ENCODE measurements around the gene PSMA6.
"Not testable (repeated sequence)": the region's sequence is repeated elsewhere in the genome, so short reads cannot be mapped to it uniquely, and the experiment has no call there.

The PSMA6 gene

DNA sequence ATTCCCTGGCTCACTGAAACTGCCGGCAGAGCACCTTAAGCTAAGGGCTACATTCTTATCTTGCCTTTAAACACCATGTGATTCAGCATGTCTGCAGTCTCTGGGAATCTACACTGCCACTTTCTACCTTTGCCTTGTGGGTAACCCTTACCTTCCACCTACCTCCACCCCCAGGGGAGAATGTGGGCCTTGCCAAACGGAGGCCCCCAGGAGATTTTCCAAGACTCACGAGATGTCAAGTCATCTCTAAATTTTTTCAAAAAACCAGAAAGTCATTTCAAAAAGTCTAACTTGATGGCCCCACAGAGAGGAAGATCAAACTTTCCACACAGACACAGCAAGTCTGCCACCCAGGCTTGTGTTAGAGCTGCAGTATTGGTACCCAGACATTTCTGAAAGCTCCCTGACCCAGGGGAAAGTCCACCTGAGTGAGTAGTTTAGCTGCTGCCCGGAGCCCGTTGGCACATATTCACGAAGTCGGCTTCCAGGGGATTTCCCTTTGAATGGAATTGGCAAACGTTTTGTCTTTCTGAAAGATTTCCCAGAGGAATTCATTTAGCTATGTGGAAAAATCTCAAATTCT lies 4.7 kb upstream of the PSMA6 start:
- in situ Hi-C loops (cut with HindIII; ENCODE audit: low pct_unique_long_range_greater_than_20kb, low sequenced_read_pairs) = no loop called here
- TF ChIP-seq JUND (IDR thresholded peaks at IDR 0.05; ENCODE audit: low read depth) = no peak
- DNase-seq (ENCODE audit: low read depth in 1 of 2, low spot score in 1 of 2) = no peak

DNA sequence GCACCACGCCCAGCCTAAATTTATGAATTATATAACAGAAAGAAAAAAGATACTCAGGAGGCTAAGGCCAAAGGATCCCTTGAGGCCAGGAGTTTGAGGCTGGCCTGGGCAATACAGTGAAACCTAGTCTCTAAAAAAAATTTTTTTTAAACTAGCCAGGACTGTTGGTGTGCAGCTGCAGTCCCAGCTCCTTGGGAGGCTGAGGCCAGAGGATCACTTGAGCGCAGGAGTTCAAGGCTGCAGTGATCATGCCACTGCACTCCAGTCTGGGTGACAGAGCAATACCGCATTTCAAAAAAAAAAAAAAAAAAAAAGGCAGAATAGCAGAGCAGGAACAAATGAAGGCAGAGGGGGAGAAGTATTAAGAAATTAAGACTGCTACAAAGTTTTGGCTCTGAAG lies 2.6 kb upstream of the PSMA6 start:
- no peak for TF ChIP-seq JUND (IDR thresholded peaks at IDR 0.05; ENCODE audit: low read depth)
- no peak for DNase-seq (ENCODE audit: low read depth in 1 of 2, low spot score in 1 of 2)
- in situ Hi-C loops (cut with HindIII; ENCODE audit: low pct_unique_long_range_greater_than_20kb, low sequenced_read_pairs) = no loop called here

DNA sequence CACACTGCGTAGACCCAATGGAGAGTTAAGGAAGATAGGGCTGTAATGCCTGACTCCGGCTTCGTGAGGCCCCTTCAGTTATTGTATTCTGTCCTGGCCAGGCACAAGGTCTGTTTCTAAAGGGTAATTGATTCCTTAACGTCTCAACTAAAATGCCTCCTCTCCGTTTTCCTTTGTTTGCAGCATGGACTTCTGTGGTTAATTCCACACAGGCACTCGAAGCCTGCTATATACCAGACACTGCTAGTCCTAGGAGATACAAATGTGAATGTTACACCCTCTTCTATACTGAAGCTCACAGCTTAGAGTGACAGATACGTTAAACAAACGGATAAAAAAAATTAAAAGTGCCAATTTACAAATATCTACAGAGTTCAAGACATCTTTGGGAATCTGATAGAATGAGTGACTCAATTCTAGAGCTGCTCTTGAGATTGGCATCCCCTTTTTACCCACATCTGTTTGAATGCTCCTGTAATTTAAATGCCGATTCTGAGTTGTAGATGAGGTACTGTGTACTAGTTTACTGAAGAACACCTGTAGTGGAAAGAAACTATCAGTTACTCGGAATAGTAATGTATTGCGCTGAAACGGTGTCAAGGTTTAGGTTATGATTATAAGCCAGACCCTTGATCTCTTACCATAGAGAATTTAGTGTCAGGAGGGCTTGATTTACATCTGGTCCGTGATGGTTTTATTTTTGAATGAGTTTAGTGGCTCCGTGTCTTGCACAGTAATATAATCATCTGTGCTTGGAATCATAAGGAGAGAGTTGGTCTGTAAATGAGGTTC lies 784 bp downstream of the PSMA6 start:
- TF ChIP-seq JUND (IDR thresholded peaks at IDR 0.05; ENCODE audit: low read depth) = no peak
- in situ Hi-C loops (cut with HindIII; ENCODE audit: low pct_unique_long_range_greater_than_20kb, low sequenced_read_pairs) = no loop called here
- DNase-seq (ENCODE audit: low read depth in 1 of 2, low spot score in 1 of 2) = peak in 1 of 2 experiments; percentile 19

DNA sequence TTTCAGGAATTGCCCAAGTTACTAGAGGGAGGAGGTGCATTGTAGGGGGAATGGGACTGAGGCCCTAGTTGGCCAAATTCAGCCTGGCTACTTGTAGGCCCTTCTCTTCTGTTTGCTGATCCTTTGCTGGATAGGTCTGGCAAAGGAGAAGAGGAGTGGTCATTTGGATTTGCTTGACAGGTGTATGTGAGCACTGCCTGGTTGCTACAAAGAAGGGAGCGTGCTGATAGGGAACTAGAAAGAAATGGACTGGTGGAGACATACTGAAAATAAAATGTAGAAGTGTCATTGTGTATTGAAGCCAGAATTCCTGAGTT lies 3.6 kb downstream of the PSMA6 start:
- TF ChIP-seq JUND (IDR thresholded peaks at IDR 0.05; ENCODE audit: low read depth) = no peak
- in situ Hi-C loops (cut with HindIII; ENCODE audit: low pct_unique_long_range_greater_than_20kb, low sequenced_read_pairs) = no loop called here
- DNase-seq (ENCODE audit: low read depth in 1 of 2, low spot score in 1 of 2) = peak in 1 of 2 experiments; percentile 77

DNA sequence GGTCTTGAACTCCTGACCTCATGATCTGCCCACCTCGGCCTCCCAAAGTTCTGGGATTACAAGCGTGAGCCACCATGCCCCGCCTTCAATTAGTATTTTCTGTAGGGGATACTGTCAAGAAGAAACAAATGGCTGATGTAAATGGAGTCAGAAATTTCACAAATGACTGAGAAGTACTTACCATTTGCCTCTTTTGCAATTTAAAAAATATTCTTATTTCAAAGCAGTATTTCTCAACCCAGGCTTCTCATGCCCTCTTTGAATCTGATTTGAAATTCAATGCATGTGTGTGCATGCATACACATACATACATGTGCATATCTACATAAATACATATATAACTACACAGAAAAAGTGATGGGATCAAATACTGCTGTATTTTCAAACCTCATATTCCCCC lies 4.4 kb downstream of the PSMA6 start:
- no peak for TF ChIP-seq JUND (IDR thresholded peaks at IDR 0.05; ENCODE audit: low read depth)
- DNase-seq (ENCODE audit: low read depth in 1 of 2, low spot score in 1 of 2) = no peak
- in situ Hi-C loops (cut with HindIII; ENCODE audit: low pct_unique_long_range_greater_than_20kb, low sequenced_read_pairs) = no loop called here

DNA sequence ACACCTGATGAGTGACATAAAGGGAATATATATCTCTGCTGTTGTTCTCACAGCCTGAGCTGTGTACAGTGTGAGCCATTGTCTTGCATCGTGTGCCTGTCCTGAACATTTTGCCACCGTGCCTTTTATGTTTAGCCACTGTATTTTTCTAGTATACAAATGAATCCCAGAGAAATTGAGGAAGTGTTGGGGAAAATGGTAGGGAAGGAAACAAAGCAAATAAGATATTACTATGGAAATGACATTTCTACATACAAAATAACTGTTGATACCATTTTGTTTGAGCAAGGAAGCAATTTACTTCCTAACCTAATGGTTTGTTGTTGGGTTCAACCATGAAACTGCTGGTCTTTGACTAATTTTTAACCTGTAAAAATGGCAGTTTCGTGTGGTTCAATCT lies 5.5 kb downstream of the PSMA6 start:
- no peak for TF ChIP-seq JUND (IDR thresholded peaks at IDR 0.05; ENCODE audit: low read depth)
- DNase-seq (ENCODE audit: low read depth in 1 of 2, low spot score in 1 of 2) = no peak
- in situ Hi-C loops (cut with HindIII; ENCODE audit: low pct_unique_long_range_greater_than_20kb, low sequenced_read_pairs) = no loop called here

DNA sequence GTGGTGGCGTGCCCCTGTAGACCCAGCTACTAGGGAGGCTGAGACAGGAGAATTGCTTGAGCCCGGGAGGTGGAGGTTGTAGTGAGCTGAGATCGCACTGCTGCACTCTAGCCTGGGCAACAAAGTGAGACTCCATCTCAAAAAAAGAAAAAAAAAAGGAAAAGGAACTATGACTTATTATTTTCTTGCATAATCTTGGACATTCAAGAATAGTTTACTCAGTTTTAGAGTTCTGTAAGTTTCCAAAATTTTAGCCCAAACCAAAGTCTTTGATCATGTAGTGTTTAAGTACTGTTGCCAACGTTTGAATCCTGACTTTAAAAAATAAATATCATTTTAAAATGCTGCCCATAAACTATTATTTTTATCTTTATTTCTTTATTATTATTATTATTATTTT lies 6.2 kb downstream of the PSMA6 start:
- in situ Hi-C loops (cut with HindIII; ENCODE audit: low pct_unique_long_range_greater_than_20kb, low sequenced_read_pairs) = no loop called here
- TF ChIP-seq JUND (IDR thresholded peaks at IDR 0.05; ENCODE audit: low read depth) = no peak
- DNase-seq (ENCODE audit: low read depth in 1 of 2, low spot score in 1 of 2) = no peak

DNA sequence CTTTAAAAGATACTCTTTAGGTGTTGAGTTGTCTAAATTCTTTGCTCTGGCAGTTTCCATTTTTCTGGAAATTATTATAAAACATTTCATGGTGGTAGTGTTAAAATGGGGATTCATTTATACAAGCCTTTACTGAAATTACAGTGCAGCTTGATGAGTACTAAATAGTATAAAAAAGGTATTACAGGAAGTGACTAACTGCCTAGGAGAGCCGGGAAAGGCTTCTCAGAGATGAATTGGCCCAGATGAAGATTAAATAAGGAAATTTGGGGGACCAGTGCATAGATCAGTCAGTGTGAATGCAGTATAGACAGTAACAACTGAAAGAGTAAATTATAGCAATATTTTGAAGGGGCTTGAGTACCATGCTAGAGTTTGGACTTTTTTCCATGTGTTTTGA lies 7.5 kb downstream of the PSMA6 start:
- TF ChIP-seq JUND (IDR thresholded peaks at IDR 0.05; ENCODE audit: low read depth) = no peak
- DNase-seq (ENCODE audit: low read depth in 1 of 2, low spot score in 1 of 2) = no peak
- in situ Hi-C loops (cut with HindIII; ENCODE audit: low pct_unique_long_range_greater_than_20kb, low sequenced_read_pairs) = no loop called here

DNA sequence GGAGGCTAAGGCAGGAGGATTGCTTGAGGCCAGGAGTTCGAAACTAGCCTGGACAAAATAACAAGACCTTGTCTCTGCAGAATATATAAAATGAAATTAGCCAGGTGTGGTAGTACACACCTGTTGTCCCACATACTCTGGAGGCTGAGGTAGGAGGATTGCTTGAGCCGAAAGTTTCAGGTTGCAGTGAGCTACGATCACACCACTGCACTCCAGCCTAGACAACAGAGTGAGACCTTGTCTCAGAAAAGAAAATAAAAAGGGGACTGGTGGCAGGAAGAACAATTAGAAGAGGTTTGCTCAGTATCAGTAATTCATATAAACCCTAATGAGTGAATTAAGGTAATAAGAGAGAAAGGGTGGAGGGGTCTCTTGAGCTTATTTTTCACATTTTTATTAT lies 8.0 kb downstream of the PSMA6 start:
- in situ Hi-C loops (cut with HindIII; ENCODE audit: low pct_unique_long_range_greater_than_20kb, low sequenced_read_pairs) = no loop called here
- no peak for DNase-seq (ENCODE audit: low read depth in 1 of 2, low spot score in 1 of 2)
- TF ChIP-seq JUND (IDR thresholded peaks at IDR 0.05; ENCODE audit: low read depth) = no peak

DNA sequence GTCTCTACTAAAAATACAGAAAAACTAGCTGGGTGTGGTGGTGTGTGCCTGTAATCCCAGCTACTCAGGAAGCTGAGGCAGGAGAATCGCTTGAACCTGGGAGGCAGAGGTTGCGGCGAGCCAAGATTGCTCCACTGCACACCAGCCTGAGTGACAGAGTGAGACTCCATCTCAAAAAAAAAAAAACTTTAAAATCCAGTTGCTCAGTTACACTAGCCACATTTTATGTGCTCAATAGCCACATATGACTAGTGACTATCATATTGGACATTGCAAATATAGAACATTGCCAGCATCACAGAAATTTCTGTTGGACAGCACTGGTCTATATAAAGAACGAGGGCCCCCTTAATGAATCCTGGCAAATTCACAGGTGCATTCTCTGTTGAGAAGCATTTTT lies 9.2 kb downstream of the PSMA6 start:
- in situ Hi-C loops (cut with HindIII; ENCODE audit: low pct_unique_long_range_greater_than_20kb, low sequenced_read_pairs); DNase-seq (ENCODE audit: low read depth in 1 of 2, low spot score in 1 of 2): not testable (repeated sequence)

DNA sequence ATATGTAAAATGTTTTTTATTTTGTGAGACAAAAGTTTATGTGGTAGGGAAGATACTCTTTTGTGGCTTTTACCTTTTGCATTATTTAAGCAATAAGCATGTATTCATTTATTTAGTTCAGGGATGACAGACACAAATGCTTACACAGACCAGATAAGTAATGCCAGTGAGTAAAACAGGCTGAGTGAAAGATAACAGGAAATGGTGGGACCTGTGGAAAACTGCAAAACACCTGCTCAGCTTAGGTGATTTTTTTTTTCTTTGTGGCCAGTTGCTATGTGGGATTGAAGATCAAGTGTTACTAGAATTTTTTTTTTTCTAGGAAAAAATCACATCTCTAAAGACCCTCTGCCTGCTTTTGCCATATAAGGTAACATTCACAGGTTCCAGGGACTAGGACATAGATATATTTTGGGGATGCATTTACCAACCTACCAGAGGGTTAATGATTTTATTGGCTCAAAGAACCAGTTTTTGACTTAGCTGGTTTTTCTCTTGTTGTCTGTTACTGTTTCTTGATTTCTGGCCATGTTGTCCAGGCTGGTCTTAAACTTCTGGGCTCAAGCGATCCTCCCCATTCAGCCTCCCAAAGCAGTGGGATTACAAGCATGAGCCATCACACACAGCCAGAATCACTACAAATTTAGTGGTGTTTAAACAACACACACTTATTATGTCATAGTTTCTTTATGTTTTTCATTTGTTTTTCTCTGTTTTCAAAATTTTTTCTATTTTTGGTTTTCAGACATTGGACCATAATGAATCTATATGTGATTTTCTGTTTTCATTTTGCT lies 9.8 kb downstream of the PSMA6 start:
- TF ChIP-seq JUND (IDR thresholded peaks at IDR 0.05; ENCODE audit: low read depth) = no peak
- in situ Hi-C loops (cut with HindIII; ENCODE audit: low pct_unique_long_range_greater_than_20kb, low sequenced_read_pairs) = no loop called here
- DNase-seq (ENCODE audit: low read depth in 1 of 2, low spot score in 1 of 2) = no peak

DNA sequence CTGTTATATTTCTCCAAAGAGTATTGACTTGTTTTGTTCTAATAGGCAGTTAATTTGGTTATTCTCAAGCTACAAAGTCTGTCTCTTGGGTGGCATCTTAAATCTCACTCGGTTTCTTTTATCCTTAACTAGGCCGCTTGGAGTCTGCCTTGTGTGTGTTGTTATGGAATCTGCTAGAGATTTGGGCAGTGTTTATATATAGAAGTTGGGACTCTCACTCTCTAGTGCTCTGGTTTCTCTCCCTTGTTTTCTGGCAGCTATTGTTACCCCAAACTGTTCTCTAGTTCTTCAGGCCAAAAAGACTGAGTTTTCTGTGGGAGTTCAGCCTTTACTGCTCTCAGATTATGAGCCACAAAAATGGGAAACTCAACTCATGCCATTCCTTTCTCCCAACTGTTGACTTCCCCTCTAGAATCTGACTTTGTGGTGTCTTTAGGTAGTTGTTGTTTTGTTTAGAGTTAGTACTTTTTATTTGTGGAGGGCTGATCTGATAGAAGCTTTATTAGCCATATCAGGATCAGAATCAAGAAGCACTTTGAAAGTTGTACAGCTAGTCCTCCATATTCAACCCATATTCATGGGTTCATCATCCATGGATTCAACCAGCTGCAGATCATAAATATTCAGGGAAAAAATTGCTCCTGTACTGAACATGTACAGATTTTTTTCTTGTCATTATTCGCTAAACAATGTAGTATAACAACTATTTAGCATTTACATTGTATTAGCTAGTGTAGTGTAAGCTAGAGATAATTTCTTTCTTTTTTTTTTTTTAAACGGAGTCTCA lies 11.2 kb downstream of the PSMA6 start:
- in situ Hi-C loops (cut with HindIII; ENCODE audit: low pct_unique_long_range_greater_than_20kb, low sequenced_read_pairs) = no loop called here
- DNase-seq (ENCODE audit: low read depth in 1 of 2, low spot score in 1 of 2) = no peak
- TF ChIP-seq JUND (IDR thresholded peaks at IDR 0.05; ENCODE audit: low read depth) = no peak
